HG03571 (cell line): ENCODE measurements around the gene SNX10.

Experiments used
- ATAC-seq: cut with Tn5 transposase; IDR thresholded peaks from one replicate; pipeline ENCODE4 v1.9.1; 2021; ENCODE audit not compliant: unreplicated experiment

The SNX10 gene

GRCh38 chr7:26332698-26333097 lies 41.0 kb downstream of the SNX10 start:
- ATAC-seq, result no peak

- ATAC-seq, result no peak
Measured at GRCh38 chr7:26334166-26334859, 42.7 kb downstream of the SNX10 start.

- no peak for ATAC-seq
Measured at GRCh38 chr7:26337232-26337865, 45.7 kb downstream of the SNX10 start.

- ATAC-seq, result no peak
Measured at GRCh38 chr7:26340476-26341018, 48.9 kb downstream of the SNX10 start.

GRCh38 chr7:26343320-26343832 lies 51.7 kb downstream of the SNX10 start:
- no peak for ATAC-seq

- no peak for ATAC-seq
Measured at GRCh38 chr7:26343837-26344236, 52.2 kb downstream of the SNX10 start.

- no peak for ATAC-seq
Measured at GRCh38 chr7:26345202-26345601, 53.5 kb downstream of the SNX10 start.

GRCh38 chr7:26345837-26346236 lies 54.2 kb downstream of the SNX10 start:
- ATAC-seq, result no peak

- no peak for ATAC-seq
Measured at GRCh38 chr7:26346611-26347203, 55.0 kb downstream of the SNX10 start.

GRCh38 chr7:26348234-26348851 lies 56.7 kb downstream of the SNX10 start:
- peak; percentile 78 for ATAC-seq

GRCh38 chr7:26349005-26349915 lies 57.6 kb downstream of the SNX10 start:
- ATAC-seq, result no peak

- ATAC-seq, result no peak
Measured at GRCh38 chr7:26351171-26351570, 59.5 kb downstream of the SNX10 start.

- ATAC-seq, result no peak
Measured at GRCh38 chr7:26356229-26356628, 64.6 kb downstream of the SNX10 start.

- no peak for ATAC-seq
Measured at GRCh38 chr7:26356929-26357798, 65.5 kb downstream of the SNX10 start.

GRCh38 chr7:26357799-26358151 lies 66.1 kb downstream of the SNX10 start:
- no peak for ATAC-seq

GRCh38 chr7:26360650-26361049 lies 69.0 kb downstream of the SNX10 start:
- ATAC-seq, result no peak

- no peak for ATAC-seq
Measured at GRCh38 chr7:26361637-26362036, 70.0 kb downstream of the SNX10 start.

GRCh38 chr7:26363465-26363864 lies 71.8 kb downstream of the SNX10 start:
- no peak for ATAC-seq

GRCh38 chr7:26365077-26365900 lies 73.6 kb downstream of the SNX10 start:
- peak; percentile 72 for ATAC-seq
